Fibroblast of skin of abdomen (primary cell): ENCODE results near the gene KANK4. TPM values are rescaled to one million over a fixed set of nuclear protein-coding genes. Genes with fewer than 3 reads are reported as not detected.
A peak's percentile ranks its signal among the peaks of the same experiment; 100 is the strongest.

Source experiments
- DNase-seq: peaks from one replicate; pipeline ENCODE4 v3.0.0-alpha.2; 2013
- polyA plus RNA-seq, 2 experiments: library from polyadenylated mRNA; unstranded; fragments of 120-200 nt; gene quantifications; one replicate each; pipeline ENCODE4 v1.2.1, GENCODE V29; 2013; ENCODE audit not compliant: insufficient read length in 2 of 2

The KANK4 gene
- 1.1 TPM for polyA plus RNA-seq (2013, experiment 1 of 2; ENCODE audit: insufficient read length)
- 1.2 TPM for polyA plus RNA-seq (2013, experiment 2 of 2; ENCODE audit: insufficient read length)

- no peak for DNase-seq
Observed at GRCh38 chr1:62318756-62319544, at the start of gene KANK4. Gene KANK4 (minus strand): TSS chr1:62319434. CDS start chr1:62281564, 37,870 bp downstream.

GRCh38 chr1:62368989-62369388 lies 49.8 kb upstream of the KANK4 start:
- DNase-seq: no peak

GRCh38 chr1:62367005-62367557 lies 47.8 kb upstream of the KANK4 start:
- no peak for DNase-seq

- no peak for DNase-seq
Observed at GRCh38 chr1:62364721-62365120, 45.5 kb upstream of the KANK4 start.

GRCh38 chr1:62362926-62363325 lies 43.7 kb upstream of the KANK4 start:
- no peak for DNase-seq

- DNase-seq: no peak
Observed at GRCh38 chr1:62362061-62362917, 43.1 kb upstream of the KANK4 start.

- DNase-seq: no peak
Observed at GRCh38 chr1:62361431-62361830, 42.2 kb upstream of the KANK4 start.

GRCh38 chr1:62358665-62359373 lies 39.6 kb upstream of the KANK4 start:
- no peak for DNase-seq

GRCh38 chr1:62357916-62358315 lies 38.7 kb upstream of the KANK4 start:
- DNase-seq: no peak

GRCh38 chr1:62356257-62356835 lies 37.1 kb upstream of the KANK4 start:
- peak; percentile 86 for DNase-seq

GRCh38 chr1:62355095-62355494 lies 35.9 kb upstream of the KANK4 start:
- no peak for DNase-seq

- no peak for DNase-seq
Observed at GRCh38 chr1:62353853-62354252, 34.6 kb upstream of the KANK4 start.

GRCh38 chr1:62352387-62352786 lies 33.2 kb upstream of the KANK4 start:
- no peak for DNase-seq

GRCh38 chr1:62349470-62350233 lies 30.4 kb upstream of the KANK4 start:
- no peak for DNase-seq

GRCh38 chr1:62346886-62347285 lies 27.7 kb upstream of the KANK4 start:
- no peak for DNase-seq

- DNase-seq: no peak
Observed at GRCh38 chr1:62343911-62344310, 24.7 kb upstream of the KANK4 start.

GRCh38 chr1:62342270-62342669 lies 23.0 kb upstream of the KANK4 start:
- DNase-seq: no peak

- no peak for DNase-seq
Observed at GRCh38 chr1:62341615-62342014, 22.4 kb upstream of the KANK4 start.

GRCh38 chr1:62341089-62341488 lies 21.9 kb upstream of the KANK4 start:
- no peak for DNase-seq

GRCh38 chr1:62337706-62338631 lies 18.7 kb upstream of the KANK4 start:
- DNase-seq: peak; percentile 34
